ENCODE data around the gene TAOK1. TPM values are rescaled to one million over a fixed set of nuclear protein-coding genes. Genes with fewer than 3 reads are reported as not detected.

Gene TAOK1
- total and polyA plus RNA-seq, 10 of the 15 experiments (the other 5 are each of a cell fraction or from before 2014, with no cell fraction given), result 2.0 to 27.1 (median 11.8) TPM

GRCh38 chr17:29579866-29580771 lies 190.0 kb downstream of the TAOK1 start (continued):
- TF ChIP-seq SREBF1 (IDR thresholded peaks at IDR 0.05; ENCODE audit: low read length) (no peak), BRCA1 (IDR thresholded peaks at IDR 0.05; ENCODE audit: low read depth, low read length) (no peak), E4F1 (IDR thresholded peaks at IDR 0.05; ENCODE audit: borderline replicate concordance, partially characterized antibody) (no peak), ETV6 (conservative IDR thresholded peaks at IDR 0.05 in 1 of 2, IDR thresholded peaks at IDR 0.05 in 1 of 2; ENCODE audit: borderline replicate concordance in 1 of 2, low read depth in 1 of 2) (no peak), ZSCAN29 (IDR thresholded peaks at IDR 0.05) (no peak), HDGF (IDR thresholded peaks at IDR 0.05) (peak; percentile 91), NR2F1 (conservative IDR thresholded peaks at IDR 0.05) (no peak), ATF3 (IDR thresholded peaks at IDR 0.05; ENCODE audit: borderline replicate concordance, extremely low read depth, low read depth, low read length) (no peak), JUND (IDR thresholded peaks at IDR 0.05; ENCODE audit: low read depth, low read length) (no peak), NBN (IDR thresholded peaks at IDR 0.05) (peak; percentile 80; the same call in 1 of the 2 replicates), NFXL1 (IDR thresholded peaks at IDR 0.05; ENCODE audit: borderline replicate concordance) (no peak), ZNF217 (IDR thresholded peaks at IDR 0.05) (no peak), LARP7 (IDR thresholded peaks at IDR 0.05) (peak; percentile 60; the same call in 1 of the 2 replicates), ZZZ3 (IDR thresholded peaks at IDR 0.05; ENCODE audit: control insufficient read depth, insufficient read length, low read depth) (no peak), POLR2AphosphoS2 (IDR thresholded peaks at IDR 0.05; ENCODE audit: low read depth, low read length) (no peak), PRDM15 (CRISPR knock-in tag; IDR thresholded peaks at IDR 0.05) (no peak), NFIC (IDR thresholded peaks at IDR 0.05; ENCODE audit: low read depth, low read length) (no peak), ZBTB33 (IDR thresholded peaks at IDR 0.05) (no peak), STAT3 (IDR thresholded peaks at IDR 0.05; ENCODE audit: low read depth, low read length) (0 out of 2 replicates have a peak, but pooled peaks have one; percentile 29), FOXK2 (IDR thresholded peaks at IDR 0.05) (no peak), ZNF384 (IDR thresholded peaks at IDR 0.05; ENCODE audit: borderline replicate concordance, low read depth, low read length) (no peak), NFYA (IDR thresholded peaks at IDR 0.05; ENCODE audit: borderline replicate concordance, low read depth, low read length) (no peak)

Measured in GM12878 (cell line).